ENCODE data around the gene BTG1.

DNA sequence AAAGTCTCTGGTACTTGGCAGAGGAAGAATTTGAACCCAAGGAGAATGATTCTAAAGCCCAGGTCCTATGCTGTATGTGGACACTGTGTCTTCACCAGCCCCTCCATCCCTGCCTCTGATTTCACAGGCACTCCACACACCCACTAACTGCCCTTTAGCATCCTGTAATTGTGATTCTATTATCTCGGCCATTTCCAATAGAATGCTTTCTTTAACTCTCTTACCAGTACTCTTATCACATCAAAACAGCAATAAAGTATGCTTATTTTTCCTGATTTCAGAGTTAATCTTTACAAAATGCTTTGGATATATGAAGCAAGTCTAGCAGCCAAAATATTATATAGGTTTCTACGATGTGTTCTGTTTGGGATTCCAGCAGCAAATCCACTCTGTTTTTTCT lies 37.9 kb upstream of the BTG1 start:
- TF ChIP-seq, protein P1, sequence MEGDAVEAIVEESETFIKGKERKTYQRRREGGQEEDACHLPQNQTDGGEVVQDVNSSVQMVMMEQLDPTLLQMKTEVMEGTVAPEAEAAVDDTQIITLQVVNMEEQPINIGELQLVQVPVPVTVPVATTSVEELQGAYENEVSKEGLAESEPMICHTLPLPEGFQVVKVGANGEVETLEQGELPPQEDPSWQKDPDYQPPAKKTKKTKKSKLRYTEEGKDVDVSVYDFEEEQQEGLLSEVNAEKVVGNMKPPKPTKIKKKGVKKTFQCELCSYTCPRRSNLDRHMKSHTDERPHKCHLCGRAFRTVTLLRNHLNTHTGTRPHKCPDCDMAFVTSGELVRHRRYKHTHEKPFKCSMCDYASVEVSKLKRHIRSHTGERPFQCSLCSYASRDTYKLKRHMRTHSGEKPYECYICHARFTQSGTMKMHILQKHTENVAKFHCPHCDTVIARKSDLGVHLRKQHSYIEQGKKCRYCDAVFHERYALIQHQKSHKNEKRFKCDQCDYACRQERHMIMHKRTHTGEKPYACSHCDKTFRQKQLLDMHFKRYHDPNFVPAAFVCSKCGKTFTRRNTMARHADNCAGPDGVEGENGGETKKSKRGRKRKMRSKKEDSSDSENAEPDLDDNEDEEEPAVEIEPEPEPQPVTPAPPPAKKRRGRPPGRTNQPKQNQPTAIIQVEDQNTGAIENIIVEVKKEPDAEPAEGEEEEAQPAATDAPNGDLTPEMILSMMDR (IDR thresholded peaks at IDR 0.05), result no peak
- no peak for TF ChIP-seq POLR2A (IDR thresholded peaks at IDR 0.05)
